HepG2 (cell line): ENCODE measurements around the gene MYO18A. TPM values are rescaled to one million over a fixed set of nuclear protein-coding genes. Genes with fewer than 3 reads are reported as not detected.

Experiments used
- CSRNP2 ChIP-seq: sonication (generic); formaldehyde crosslinking; conservative IDR thresholded peaks from 2 replicates; pipeline ENCODE4 v1.8.0; 2022; ENCODE audit warnings: low read depth, missing genetic modification reagents
- FIP1L1 ChIP-seq: fragments of 200-400 bp; formaldehyde crosslinking; IDR thresholded peaks from 2 replicates; pipeline ENCODE4 v1.6.1; 2018; ENCODE audit warnings: low read depth, mild to moderate bottlenecking, low read length, moderate library complexity, borderline replicate concordance; ENCODE audit not compliant: insufficient read depth
- NCOR1 ChIP-seq: fragments of 200-600 bp; sonication (generic); IDR thresholded peaks from 2 replicates; pipeline ENCODE4 v1.7.0; 2017; ENCODE audit warnings: antibody characterized with exemption, low read length, borderline replicate concordance
- RXRB ChIP-seq: IDR thresholded peaks from 2 replicates; pipeline ENCODE4 v1.6.1; 2016; ENCODE audit warnings: borderline replicate concordance, missing genetic modification reagents, missing compliant biosample characterization
- ZC3H4 ChIP-seq: sonication (generic); formaldehyde crosslinking; IDR thresholded peaks from 2 replicates; pipeline ENCODE4 v1.4.0; 2020; ENCODE audit warnings: missing genetic modification reagents, borderline replicate concordance
- ZFP41 ChIP-seq: sonication (generic); formaldehyde crosslinking; IDR thresholded peaks from 2 replicates; pipeline ENCODE4 v1.4.0; 2020; ENCODE audit warnings: mild to moderate bottlenecking, missing genetic modification reagents, borderline replicate concordance
- ZKSCAN5 ChIP-seq: sonication (generic); formaldehyde crosslinking; IDR thresholded peaks from 2 replicates; pipeline ENCODE4 v1.5.1; 2020; ENCODE audit warnings: mild to moderate bottlenecking, missing genetic modification reagents
- ZNF234 ChIP-seq: sonication (generic); formaldehyde crosslinking; conservative IDR thresholded peaks from 2 replicates; pipeline ENCODE4 v1.5.1; 2020; ENCODE audit warnings: mild to moderate bottlenecking, missing genetic modification reagents
- ZNF615 ChIP-seq: sonication (generic); formaldehyde crosslinking; IDR thresholded peaks from 2 replicates; pipeline ENCODE4 v1.5.0; 2020; ENCODE audit warnings: mild to moderate bottlenecking, missing genetic modification reagents, borderline replicate concordance
- ZNF773 ChIP-seq: sonication (generic); formaldehyde crosslinking; IDR thresholded peaks from 2 replicates; pipeline ENCODE4 v1.4.0; 2020; ENCODE audit warnings: missing genetic modification reagents, borderline replicate concordance
- ZNF776 ChIP-seq: sonication (generic); formaldehyde crosslinking; IDR thresholded peaks from 2 replicates; pipeline ENCODE4 v1.4.0; 2020; ENCODE audit warnings: mild to moderate bottlenecking, missing genetic modification reagents
- polyA plus RNA-seq, 8 experiments: library from polyadenylated mRNA; depleted of rRNA in 3 of 8; stranded (reverse) in 7 of 8; unstranded in 1 of 8; fragments of >200 nt; fragmentation: Illumina TruSeq in 4 of 8; extraction: Trizol in 4 of 8; gene quantifications; 2 replicates each; pipeline versions ENCODE4 v1.2.1 to v1.2.3, GENCODE V29; 2011 to 2016; ENCODE audit warnings: low read depth in 4 of 8, missing spikeins in 1 of 8, mixed read lengths in 1 of 8; ENCODE audit not compliant: insufficient read depth in 1 of 8
- total RNA-seq, 5 experiments: library from RNA; depleted of rRNA; stranded (reverse); fragments of >200 nt; fragmentation: Illumina TruSeq; extraction: Trizol; gene quantifications; 2 replicates each; pipeline ENCODE4 v1.2.3, GENCODE V29; 2016; ENCODE audit warnings: low read depth in 1 of 5
- TF ChIP-seq, protein P1 (sequence below): sonication (generic); formaldehyde crosslinking; IDR thresholded peaks from 2 replicates; pipeline ENCODE4 v1.5.0; 2020; ENCODE audit warnings: missing genetic modification reagents
- TF ChIP-seq, protein P2 (sequence below): sonication (generic); formaldehyde crosslinking; IDR thresholded peaks from 2 replicates; pipeline ENCODE4 v1.5.1; 2020; ENCODE audit warnings: mild to moderate bottlenecking, missing genetic modification reagents
- TF ChIP-seq, protein P3 (sequence below): sonication (generic); formaldehyde crosslinking; IDR thresholded peaks from 2 replicates; pipeline ENCODE4 v1.8.1; 2023; ENCODE audit warnings: mild to moderate bottlenecking, missing genetic modification reagents, borderline replicate concordance
- TF ChIP-seq, protein P4 (sequence below): IDR thresholded peaks from 2 replicates; pipeline ENCODE4 v1.6.1; 2012; ENCODE audit warnings: inconsistent platforms
- TF ChIP-seq, protein P5 (sequence below): sonication (generic); formaldehyde crosslinking; conservative IDR thresholded peaks from 2 replicates; pipeline ENCODE4 v1.4.0; 2020; ENCODE audit warnings: missing genetic modification reagents
- TF ChIP-seq, protein P6 (sequence below): sonication (generic); formaldehyde crosslinking; IDR thresholded peaks from 2 replicates; pipeline ENCODE4 v1.4.0; 2020; ENCODE audit warnings: missing genetic modification reagents, borderline replicate concordance

MYO18A gene
- total and polyA plus RNA-seq, 2 of the 13 experiments (the other 11 are each of a cell fraction or from before 2014, with no cell fraction given), result 16.8 to 24.8 TPM

DNA sequence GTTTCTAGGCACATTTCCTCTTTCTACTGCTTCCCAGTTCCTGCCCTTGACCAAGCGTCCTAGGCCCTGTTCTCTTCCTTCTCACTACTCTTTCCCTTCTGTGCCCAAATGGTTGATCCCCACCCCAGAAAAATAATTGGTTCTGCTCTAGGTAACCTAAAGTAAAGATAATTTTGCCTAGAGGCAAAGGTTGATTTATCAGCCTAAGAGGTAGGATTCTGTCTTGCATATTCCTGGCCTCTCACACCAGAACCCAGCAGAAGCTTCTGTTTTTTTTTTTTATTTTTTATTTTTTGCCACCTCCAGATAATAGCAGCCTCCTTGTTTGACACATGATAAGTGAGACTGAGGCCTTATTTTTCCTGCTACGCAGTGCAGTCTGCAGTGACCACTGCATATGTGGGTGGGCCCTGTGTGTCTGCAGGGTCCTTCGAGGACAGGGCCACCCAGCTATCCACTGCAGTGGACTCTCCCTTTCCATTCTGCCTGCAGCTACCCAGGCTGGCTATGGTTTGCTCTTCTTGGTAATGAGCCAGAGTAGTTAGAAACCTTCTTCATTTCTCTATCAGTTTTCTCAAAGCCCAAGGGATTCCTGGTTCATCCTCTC, 136.6 kb downstream of the MYO18A start (continued):
- TF ChIP-seq ZC3H4 (CRISPR knock-in tag) (no peak), NCOR1 (no peak), ZNF776 (CRISPR knock-in tag) (no peak), ZNF773 (CRISPR knock-in tag) (no peak), ZFP41 (CRISPR knock-in tag) (no peak), ZKSCAN5 (CRISPR knock-in tag) (no peak), FIP1L1 (no peak), ZNF615 (no peak), ZNF234 (CRISPR knock-in tag) (0 out of 2 replicates have a peak, but pooled peaks have one; percentile 19), CSRNP2 (CRISPR knock-in tag) (no peak), RXRB (CRISPR knock-in tag) (peak; percentile 47; the same call in 1 of the 2 replicates)
- TF ChIP-seq, protein P1, sequence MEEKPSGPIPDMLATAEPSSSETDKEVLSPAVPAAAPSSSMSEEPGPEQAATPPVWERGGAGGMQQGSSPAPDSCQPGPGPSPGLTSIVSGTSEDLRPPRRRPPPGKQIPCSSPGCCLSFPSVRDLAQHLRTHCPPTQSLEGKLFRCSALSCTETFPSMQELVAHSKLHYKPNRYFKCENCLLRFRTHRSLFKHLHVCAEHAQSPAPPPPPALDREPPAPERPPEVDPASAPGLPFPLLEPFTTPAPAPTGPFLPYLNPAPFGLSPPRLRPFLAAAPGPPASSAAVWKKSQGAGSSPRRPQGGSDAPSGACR (CRISPR knock-in tag), result no peak
- TF ChIP-seq, protein P2, sequence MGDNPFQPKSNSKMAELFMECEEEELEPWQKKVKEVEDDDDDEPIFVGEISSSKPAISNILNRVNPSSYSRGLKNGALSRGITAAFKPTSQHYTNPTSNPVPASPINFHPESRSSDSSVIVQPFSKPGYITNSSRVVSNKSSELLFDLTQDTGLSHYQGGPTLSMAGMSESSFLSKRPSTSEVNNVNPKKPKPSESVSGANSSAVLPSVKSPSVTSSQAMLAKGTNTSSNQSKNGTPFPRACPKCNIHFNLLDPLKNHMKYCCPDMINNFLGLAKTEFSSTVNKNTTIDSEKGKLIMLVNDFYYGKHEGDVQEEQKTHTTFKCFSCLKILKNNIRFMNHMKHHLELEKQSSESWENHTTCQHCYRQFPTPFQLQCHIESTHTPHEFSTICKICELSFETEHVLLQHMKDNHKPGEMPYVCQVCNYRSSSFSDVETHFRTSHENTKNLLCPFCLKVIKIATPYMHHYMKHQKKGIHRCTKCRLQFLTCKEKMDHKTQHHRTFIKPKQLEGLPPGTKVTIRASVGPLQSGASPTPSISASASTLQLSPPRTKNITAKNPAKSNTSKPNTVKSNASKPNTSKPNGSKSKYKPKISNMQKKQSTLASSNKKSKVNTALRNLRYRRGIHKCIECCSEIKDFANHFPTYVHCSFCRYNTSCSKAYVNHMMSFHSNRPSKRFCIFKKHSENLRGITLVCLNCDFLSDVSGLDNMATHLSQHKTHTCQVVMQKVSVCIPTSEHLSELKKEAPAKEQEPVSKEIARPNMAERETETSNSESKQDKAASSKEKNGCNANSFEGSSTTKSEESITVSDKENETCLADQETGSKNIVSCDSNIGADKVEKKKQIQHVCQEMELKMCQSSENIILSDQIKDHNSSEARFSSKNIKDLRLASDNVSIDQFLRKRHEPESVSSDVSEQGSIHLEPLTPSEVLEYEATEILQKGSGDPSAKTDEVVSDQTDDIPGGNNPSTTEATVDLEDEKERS, result peak; percentile 22; the same call in 1 of the 2 replicates
- TF ChIP-seq, protein P3, sequence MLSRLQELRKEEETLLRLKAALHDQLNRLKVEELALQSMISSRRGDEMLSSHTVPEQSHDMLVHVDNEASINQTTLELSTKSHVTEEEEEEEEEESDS (CRISPR knock-in tag), result no peak
- TF ChIP-seq, protein P4, sequence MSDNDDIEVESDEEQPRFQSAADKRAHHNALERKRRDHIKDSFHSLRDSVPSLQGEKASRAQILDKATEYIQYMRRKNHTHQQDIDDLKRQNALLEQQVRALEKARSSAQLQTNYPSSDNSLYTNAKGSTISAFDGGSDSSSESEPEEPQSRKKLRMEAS, result peak; percentile 37; the same call in 1 of the 2 replicates
- TF ChIP-seq, protein P5, sequence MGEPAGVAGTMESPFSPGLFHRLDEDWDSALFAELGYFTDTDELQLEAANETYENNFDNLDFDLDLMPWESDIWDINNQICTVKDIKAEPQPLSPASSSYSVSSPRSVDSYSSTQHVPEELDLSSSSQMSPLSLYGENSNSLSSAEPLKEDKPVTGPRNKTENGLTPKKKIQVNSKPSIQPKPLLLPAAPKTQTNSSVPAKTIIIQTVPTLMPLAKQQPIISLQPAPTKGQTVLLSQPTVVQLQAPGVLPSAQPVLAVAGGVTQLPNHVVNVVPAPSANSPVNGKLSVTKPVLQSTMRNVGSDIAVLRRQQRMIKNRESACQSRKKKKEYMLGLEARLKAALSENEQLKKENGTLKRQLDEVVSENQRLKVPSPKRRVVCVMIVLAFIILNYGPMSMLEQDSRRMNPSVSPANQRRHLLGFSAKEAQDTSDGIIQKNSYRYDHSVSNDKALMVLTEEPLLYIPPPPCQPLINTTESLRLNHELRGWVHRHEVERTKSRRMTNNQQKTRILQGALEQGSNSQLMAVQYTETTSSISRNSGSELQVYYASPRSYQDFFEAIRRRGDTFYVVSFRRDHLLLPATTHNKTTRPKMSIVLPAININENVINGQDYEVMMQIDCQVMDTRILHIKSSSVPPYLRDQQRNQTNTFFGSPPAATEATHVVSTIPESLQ (CRISPR knock-in tag), result no peak
- TF ChIP-seq, protein P6, sequence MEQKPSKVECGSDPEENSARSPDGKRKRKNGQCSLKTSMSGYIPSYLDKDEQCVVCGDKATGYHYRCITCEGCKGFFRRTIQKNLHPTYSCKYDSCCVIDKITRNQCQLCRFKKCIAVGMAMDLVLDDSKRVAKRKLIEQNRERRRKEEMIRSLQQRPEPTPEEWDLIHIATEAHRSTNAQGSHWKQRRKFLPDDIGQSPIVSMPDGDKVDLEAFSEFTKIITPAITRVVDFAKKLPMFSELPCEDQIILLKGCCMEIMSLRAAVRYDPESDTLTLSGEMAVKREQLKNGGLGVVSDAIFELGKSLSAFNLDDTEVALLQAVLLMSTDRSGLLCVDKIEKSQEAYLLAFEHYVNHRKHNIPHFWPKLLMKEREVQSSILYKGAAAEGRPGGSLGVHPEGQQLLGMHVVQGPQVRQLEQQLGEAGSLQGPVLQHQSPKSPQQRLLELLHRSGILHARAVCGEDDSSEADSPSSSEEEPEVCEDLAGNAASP, result peak; percentile 87; the same call in 1 of the 2 replicates
